ENCODE data around the gene SPATA24. TPM values are rescaled to one million over a fixed set of nuclear protein-coding genes. Genes with fewer than 3 reads are reported as not detected.

The SPATA24 gene
- total and polyA plus RNA-seq, 4 donors = 1.8 to 2.7 (median 2.5) TPM

Small RNA genes within 50 kb of the gene (small RNA-seq; reads per million reads assigned to genes)
- 0.11 reads per million for gene RNU5B-4P

Other genes starting within 250 kb of the SPATA24 start
- 10 to 100 TPM; 38.1 to 69.5 TPM for gene SIL1, start 205.7 kb downstream of the SPATA24 start, total RNA-seq
- gene SIL1, start 205.7 kb downstream of the SPATA24 start, polyA plus RNA-seq = 10 to 100 TPM; 82.8 to 95.1 TPM
- 100 to 1,000 TPM in 1 of 2 donors, 10 to 100 TPM in 1; 92.5 to 111 TPM for gene MATR3, start 110.3 kb downstream of the SPATA24 start, total RNA-seq
- 10 to 100 TPM; 38.4 to 46.9 TPM for gene MATR3, start 110.3 kb downstream of the SPATA24 start, polyA plus RNA-seq
- 10 to 100 TPM; 41.5 to 42.2 TPM for gene PAIP2, start 62.2 kb downstream of the SPATA24 start, total RNA-seq
- 10 to 100 TPM; 47.9 to 63.2 TPM for gene PAIP2, start 62.2 kb downstream of the SPATA24 start, polyA plus RNA-seq
- 10 to 100 TPM in 1 of 2 donors, 1 to 10 TPM in 1; 10.0 to 17.5 TPM for gene SLC23A1, start 20.8 kb downstream of the SPATA24 start, total RNA-seq
- 10 to 100 TPM; 17.3 to 18.0 TPM for gene SLC23A1, start 20.8 kb downstream of the SPATA24 start, polyA plus RNA-seq
- gene MZB1, start 14.2 kb downstream of the SPATA24 start, total RNA-seq = 1 to 10 TPM; 1.8 TPM
- 10 to 100 TPM in 1 of 2 donors, 1 to 10 TPM in 1; 1.8 to 23.7 TPM for gene MZB1, start 14.2 kb downstream of the SPATA24 start, polyA plus RNA-seq
- under 1 TPM; 0.28 to 0.67 TPM for gene PROB1, start 9.0 kb downstream of the SPATA24 start, total RNA-seq
- under 1 TPM; 0.04 to 0.39 TPM for gene PROB1, start 9.0 kb downstream of the SPATA24 start, polyA plus RNA-seq
- gene DNAJC18, start 35.4 kb upstream of the SPATA24 start, total RNA-seq = 1 to 10 TPM in 1 of 2 donors, under 1 TPM in 1; 0.92 to 1.8 TPM
- under 1 TPM; 0.66 to 0.74 TPM for gene DNAJC18, start 35.4 kb upstream of the SPATA24 start, polyA plus RNA-seq
- gene ECSCR, start 58.7 kb upstream of the SPATA24 start, total RNA-seq = 1 to 10 TPM; 3.4 to 3.6 TPM
- 1 to 10 TPM; 3.2 to 4.9 TPM for gene ECSCR, start 58.7 kb upstream of the SPATA24 start, polyA plus RNA-seq
- under 1 TPM in 1 of 2 donors, not detected in 1; 0.05 TPM for gene SMIM33, start 66.9 kb upstream of the SPATA24 start, total RNA-seq
- not detected for gene SMIM33, start 66.9 kb upstream of the SPATA24 start, polyA plus RNA-seq
- gene STING1, start 78.7 kb upstream of the SPATA24 start, total RNA-seq = 10 to 100 TPM; 10.1 to 13.6 TPM
- 10 to 100 TPM in 1 of 2 donors, 1 to 10 TPM in 1; 6.3 to 10.4 TPM for gene STING1, start 78.7 kb upstream of the SPATA24 start, polyA plus RNA-seq
- 10 to 100 TPM; 17.0 to 53.6 TPM for gene UBE2D2, start 157.2 kb upstream of the SPATA24 start, total RNA-seq
- 10 to 100 TPM; 38.5 to 44.2 TPM for gene UBE2D2, start 157.2 kb upstream of the SPATA24 start, polyA plus RNA-seq
- 10 to 100 TPM; 59.1 to 78.6 TPM for gene CXXC5, start 244.3 kb upstream of the SPATA24 start, total RNA-seq
- gene CXXC5, start 244.3 kb upstream of the SPATA24 start, polyA plus RNA-seq = 10 to 100 TPM; 40.6 to 70.0 TPM